Upper lobe of left lung (tissue), 4 donors: ENCODE measurements around the gene SLC29A3.

Experiments used
- EP300 ChIP-seq, 4 donors: sonication (generic); formaldehyde crosslinking; IDR thresholded peaks; one replicate each; pipeline ENCODE4 v1.5.1; 2017; ENCODE audit warnings: antibody characterized with exemption in 4 of 4, control low read depth in 2 of 4
- TF ChIP-seq, protein P1 (sequence below), 6 experiments: fragments of 450-650 bp in 4 of 6; fragments of 200-600 bp in 2 of 6; sonication (generic) in 2 of 6; IDR thresholded peaks; one replicate each; pipeline ENCODE4 v1.5.1; 2016 to 2019; ENCODE audit warnings: antibody characterized with exemption in 6 of 6

DNA sequence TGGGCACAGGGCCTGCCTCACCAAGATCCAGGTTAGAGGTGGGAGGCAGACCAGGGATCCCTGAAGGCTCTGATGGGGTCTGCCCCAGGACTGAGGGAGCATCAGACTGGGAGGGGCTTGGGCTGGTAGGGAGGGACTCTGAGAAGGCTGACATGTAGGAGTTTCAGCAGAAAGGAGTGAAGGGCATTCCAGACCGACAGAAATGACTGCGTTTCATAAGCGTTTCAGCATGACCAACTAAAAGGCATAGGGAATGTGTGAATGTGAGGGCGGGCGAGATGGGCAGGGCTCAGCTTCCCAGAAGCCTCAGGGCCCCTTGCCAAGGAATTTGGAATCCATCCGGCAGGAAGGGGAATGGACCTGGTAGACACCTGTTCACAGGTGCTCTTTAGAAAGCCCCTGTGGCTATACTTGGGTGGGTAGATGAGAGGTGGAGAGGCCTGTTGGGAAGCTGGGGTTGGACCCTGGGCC, 24.9 kb upstream of the SLC29A3 start:
- TF ChIP-seq, protein P1, sequence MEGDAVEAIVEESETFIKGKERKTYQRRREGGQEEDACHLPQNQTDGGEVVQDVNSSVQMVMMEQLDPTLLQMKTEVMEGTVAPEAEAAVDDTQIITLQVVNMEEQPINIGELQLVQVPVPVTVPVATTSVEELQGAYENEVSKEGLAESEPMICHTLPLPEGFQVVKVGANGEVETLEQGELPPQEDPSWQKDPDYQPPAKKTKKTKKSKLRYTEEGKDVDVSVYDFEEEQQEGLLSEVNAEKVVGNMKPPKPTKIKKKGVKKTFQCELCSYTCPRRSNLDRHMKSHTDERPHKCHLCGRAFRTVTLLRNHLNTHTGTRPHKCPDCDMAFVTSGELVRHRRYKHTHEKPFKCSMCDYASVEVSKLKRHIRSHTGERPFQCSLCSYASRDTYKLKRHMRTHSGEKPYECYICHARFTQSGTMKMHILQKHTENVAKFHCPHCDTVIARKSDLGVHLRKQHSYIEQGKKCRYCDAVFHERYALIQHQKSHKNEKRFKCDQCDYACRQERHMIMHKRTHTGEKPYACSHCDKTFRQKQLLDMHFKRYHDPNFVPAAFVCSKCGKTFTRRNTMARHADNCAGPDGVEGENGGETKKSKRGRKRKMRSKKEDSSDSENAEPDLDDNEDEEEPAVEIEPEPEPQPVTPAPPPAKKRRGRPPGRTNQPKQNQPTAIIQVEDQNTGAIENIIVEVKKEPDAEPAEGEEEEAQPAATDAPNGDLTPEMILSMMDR (IDR thresholded peaks at IDR 0.05), result no peak
- TF ChIP-seq EP300 (IDR thresholded peaks at IDR 0.05), result no peak
